CD4-positive, alpha-beta T cell treated with Interleukin-10 for 1 hour (primary cell): Measurements from ENCODE around the gene SMIM3.
"Not testable (repeated sequence)": the region's sequence is repeated elsewhere in the genome, so short reads cannot be mapped to it uniquely, and the experiment has no call there.

Experiments
- DNase-seq: peaks from one replicate; pipeline ENCODE4 v3.0.0-alpha.2; 2020

SMIM3 gene

GRCh38 chr5:150765799-150766169, 12.8 kb upstream of the SMIM3 start:
- DNase-seq = no peak

DNA sequence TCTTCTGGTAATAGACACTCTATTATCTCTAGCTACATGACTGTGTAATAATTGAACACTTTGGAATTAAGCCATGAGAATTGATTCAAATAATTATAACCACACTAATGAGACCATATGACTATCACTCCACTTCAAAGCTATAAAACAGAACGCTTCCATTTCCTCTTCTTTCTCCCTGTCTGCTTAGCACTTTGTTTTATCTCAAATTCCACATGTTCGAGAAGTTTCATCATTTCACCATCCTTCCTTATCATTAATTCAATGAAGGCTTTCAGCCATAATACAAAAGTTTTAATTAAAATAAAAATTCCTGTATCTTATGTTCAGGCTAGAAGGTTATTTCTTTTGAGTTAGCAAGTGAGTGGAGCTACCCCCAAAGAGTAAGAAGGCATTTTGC, 12.3 kb upstream of the SMIM3 start:
- DNase-seq = no peak

DNA sequence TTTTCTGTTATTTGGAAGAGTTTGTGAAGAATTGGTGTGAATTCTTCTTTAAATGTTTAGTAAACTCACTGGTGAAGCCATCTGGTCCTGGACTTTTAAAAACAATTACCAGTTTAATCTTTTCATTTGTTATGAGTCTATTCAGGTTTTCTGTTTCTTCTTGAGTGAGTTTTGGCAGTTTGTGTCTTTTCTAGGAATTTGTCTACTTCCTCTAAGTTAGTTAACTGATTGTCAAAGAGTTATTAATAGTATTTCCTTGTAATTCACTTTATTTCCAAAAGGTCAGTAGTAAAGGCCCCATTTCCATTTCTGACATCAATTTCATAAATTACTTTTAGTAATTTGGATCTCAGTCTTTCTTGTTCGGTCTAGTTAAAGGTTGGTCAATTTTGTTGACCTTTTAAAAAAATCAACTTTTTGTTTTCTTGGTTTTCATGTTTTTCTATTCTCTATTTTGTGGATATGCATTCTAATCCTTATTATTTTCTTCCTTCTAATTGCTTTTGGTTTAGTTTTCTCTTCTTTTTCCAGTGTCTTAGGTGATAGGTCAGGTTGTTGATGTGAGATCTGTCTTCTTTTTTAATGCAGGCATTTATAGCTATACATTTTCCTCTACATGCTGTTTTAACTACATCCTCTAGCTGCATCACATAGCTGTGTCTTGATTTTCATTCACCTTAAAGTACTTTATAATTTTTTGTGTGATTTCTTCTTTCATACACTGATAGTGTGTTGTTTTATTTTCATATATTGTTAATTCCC, 7.3 kb upstream of the SMIM3 start:
- DNase-seq = no peak

- DNase-seq = no peak
Observed at GRCh38 chr5:150774145-150774544, 4.4 kb upstream of the SMIM3 start.

DNA sequence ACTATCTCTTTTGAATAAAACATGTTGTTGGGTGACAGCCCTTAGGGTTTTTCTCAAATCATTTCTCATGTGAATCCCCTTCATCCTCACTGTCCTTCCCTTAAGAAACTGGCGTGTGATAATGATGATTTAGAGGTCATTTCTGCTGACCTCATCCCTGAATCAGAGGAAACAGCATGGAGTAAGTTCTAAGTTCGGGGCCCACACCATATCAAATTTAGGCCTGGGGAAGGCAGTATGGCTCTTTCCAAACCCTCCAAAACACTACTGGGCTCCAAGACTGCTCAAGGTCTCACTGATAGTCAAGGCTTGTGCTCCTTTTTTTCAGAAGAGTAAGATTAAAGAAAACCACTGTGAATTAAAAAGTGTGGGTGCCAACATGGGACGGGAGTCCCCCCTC, 872 bp upstream of the SMIM3 start:
- DNase-seq = no peak

DNA sequence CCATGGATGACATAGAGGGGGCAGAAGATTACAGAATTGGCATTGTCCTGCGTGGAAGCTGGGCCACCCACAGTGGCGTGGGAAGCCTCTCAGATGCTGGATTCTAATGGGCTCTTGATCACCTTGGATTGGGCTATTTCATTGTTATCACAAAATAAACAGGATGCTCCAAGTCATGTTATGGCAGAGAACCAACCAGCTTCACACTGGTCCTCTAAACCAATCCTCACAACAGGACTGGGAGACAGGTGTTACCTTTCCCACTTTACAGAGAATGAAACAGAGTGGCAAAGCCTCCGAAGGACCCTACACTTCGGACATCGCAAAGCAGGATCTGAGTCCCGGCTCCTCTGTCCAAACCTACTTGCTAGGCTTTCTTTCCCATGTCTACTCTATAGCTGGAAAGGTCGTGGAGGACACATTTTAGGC, 455 bp upstream of the SMIM3 start:
- DNase-seq = no peak

GRCh38 chr5:150779397-150780186, 1.0 kb downstream of the SMIM3 start:
- no peak for DNase-seq

DNA sequence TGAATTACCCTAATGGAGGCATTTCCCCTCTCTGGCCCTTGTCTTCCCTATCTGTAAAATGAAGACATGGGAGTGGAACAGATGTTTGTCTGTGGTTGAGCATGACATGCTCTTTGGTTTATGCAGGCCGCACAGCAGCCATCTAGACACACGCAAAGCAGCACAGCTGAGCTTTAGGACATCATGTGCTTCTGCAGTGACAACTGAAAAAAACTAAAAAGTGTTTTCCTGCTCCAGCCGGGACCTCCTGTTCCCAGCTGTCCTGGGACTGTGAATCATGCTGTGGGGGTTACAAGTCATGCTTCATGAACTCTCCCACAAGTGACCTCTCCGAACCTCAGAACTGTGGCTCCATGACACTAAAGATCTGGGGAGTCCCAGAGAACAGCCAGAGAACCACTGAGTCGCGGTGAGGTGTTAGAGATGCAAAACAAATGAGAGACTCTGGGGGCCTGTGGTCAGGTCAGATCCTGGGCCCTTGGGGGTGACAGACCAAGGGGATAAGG, 1.7 kb downstream of the SMIM3 start:
- no peak for DNase-seq

DNA sequence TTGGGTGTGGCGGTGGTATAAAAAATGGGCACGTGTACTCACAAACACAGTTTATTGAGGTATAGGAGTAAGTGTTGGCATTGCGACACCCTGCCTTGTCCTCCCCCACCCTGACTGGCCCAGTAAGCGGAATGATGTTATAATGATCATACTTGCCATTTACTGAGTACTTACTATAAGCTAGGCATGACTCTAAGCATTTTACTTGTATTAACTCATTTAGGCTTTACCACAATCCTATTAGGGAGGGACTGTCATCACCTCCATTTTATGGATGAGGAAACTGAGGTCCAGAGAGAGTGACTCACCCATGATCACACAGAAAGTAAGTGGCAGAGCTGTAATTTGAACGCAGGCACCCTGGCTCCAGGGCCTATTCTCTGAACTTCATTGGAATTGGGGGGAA, 2.3 kb downstream of the SMIM3 start:
- DNase-seq = no peak

GRCh38 chr5:150781706-150782614, 3.4 kb downstream of the SMIM3 start:
- no peak for DNase-seq

GRCh38 chr5:150782850-150783249, 4.3 kb downstream of the SMIM3 start:
- no peak for DNase-seq

GRCh38 chr5:150783422-150783928, 4.9 kb downstream of the SMIM3 start:
- DNase-seq = peak; percentile 79

DNA sequence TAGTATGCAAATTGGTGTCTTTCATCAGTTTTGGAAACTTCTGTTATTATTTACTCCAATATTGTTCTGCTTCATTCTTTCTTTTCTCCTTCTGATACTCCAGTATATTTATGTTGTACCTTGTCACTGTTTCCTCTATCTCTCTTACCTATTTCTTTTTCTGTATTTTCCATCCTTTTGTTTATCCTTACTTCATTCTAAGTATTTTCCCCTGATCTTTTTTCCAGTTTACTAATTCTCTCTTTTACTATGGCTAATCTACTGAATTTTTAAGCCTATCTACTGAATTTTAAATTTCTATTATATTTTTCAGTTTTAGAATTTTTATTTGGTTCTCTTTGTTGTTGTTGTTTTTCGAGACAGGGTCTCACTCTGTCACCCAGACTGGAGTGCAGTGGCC, 7.4 kb downstream of the SMIM3 start:
- no peak for DNase-seq

DNA sequence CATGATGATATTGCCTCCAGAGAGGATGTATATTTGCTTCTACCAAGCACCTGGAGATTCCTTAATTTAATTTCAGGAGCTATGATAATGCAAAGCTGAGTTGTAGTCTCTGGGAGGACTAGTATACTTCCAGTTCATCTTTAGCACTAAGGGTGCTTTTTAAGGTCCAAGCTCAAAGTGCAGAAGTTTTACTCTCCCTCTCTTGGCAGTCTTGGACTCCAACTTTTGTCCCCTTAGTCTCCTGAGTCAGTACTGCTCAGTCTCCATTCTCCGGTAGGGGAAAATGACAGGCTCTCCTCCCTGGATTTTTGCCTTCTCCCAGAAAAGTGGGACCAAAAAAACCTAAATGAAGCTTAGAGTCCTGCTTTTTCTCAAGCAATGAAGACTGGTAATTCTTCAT, 8.3 kb downstream of the SMIM3 start:
- no peak for DNase-seq

- DNase-seq = no peak
Observed at GRCh38 chr5:150787656-150788055, 9.1 kb downstream of the SMIM3 start.

DNA sequence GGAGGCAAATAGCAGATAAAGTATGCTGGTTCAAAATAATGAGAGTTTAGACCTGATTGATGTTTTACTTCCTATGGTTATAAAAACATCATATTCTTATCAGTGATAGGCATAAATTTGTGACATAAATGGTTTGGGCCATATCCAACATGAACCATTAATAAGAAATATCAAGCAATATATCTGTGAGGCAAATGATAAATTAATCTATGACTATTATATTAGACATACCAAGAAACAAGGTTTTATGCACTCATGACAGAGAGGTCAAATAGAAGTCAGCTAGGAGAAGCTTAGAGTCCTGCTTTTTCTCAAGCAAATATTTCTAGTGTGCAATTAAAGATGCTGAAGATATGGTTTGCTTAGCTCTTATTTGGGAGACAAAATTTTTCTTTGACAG, 10.4 kb downstream of the SMIM3 start:
- no peak for DNase-seq

DNA sequence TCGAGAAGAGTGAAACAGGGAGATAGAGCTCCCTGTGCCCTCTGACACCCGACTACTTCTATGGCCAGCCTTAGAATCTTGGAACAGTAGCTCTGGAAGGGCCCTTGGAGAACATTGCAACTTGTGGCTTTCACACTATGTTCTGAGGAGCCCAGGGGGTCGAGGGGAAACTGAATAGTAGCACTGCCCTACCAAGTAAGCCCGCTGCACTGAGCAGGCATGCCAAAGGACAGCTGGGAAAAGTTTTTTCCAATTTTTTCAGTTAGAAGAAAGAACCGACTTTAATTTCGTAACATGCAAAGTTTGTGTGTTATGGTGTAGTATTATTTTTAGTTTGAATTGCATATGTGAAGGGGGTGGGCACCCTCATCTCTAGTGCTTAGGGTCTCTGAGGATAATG, 10.9 kb downstream of the SMIM3 start:
- no peak for DNase-seq

DNA sequence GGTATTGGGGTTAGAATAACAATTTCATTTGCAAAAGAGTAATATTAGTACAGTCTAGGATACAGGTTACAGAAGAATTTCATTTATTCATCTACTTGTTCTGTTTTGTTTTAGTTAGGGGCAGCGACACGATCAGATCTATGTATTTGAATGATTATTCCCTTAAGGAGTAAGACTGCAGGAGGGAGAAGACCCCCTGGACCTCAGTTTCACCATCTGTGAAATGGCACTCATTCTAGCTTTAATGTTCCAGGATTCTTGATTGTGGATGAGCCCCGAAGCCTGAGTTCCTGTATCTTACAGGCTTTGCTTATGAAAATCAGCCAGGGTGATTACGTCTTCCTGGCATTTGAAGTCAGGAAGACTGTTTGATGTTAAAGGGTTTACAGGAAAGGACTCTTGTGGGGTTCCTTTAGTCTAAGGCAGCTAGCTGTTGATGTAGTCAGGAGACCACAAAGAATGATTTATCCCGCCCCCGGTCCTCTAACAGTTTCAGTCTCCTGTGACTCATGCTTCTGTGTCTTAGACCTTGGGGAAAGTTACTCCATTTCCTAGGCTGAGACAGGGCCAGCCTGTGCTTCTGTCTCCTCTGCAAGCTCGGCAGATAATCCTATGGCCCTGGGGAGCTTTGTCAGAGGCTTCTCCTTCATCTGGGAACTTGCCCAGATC, 11.5 kb downstream of the SMIM3 start:
- peak; percentile 62 for DNase-seq

DNA sequence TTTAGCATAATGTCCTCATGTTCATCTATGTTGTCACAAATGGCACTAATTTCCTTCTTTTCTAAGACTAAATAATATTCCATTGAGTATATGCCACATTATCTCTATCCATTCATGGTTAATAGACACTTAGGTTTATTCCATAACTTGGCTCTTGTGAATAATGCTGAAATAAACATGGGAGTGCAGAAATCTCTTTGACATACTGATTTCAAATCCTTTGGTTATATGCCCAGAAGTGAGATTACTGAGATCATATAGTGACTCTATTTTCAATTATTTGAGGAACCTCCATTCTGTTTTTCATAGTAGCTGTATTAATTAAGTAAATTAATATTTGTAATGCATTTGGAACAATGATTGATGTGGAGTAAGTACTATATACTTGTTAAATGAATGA, 13.0 kb downstream of the SMIM3 start:
- no peak for DNase-seq

DNA sequence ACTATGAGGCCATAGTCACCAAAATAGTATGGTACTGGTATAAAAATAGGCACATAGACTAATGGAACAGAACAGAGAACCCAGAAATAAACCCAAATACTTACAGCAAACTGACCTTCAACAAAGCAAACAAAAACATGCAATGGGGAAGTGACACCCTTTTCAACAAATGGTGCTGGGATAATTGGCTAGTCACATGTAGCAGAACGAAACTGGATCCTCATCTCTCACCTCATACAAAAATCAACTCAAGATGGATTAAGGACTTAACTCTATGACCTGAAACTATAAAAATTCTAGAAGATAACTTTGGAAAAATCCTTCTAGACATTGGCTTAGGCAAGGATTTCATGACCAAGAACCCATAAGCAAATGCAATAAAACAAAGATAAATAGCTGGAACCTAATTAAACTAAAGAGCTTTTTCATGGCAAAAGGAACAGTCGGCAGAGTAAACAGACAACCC, 14.9 kb downstream of the SMIM3 start:
- DNase-seq = not testable (repeated sequence)

DNA sequence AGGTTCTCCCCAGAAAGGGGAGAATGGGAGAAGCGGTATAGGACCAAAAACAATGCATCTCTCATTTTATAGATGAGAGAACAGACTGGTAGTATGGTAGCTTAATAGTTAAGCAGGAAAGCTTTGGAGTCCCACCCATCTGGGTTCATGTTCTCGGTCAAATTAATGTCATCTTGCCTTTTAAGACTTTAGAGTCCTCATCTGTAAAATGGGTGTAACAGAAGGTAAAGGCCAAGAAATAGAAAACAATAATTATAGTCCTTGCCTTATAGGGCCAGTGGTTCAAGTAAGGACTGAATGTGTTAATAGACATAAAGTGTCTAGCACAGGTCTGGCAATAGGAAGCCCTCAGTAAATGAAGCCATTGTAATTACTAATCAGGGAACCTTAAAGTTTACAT, 16.4 kb downstream of the SMIM3 start:
- DNase-seq = no peak

DNA sequence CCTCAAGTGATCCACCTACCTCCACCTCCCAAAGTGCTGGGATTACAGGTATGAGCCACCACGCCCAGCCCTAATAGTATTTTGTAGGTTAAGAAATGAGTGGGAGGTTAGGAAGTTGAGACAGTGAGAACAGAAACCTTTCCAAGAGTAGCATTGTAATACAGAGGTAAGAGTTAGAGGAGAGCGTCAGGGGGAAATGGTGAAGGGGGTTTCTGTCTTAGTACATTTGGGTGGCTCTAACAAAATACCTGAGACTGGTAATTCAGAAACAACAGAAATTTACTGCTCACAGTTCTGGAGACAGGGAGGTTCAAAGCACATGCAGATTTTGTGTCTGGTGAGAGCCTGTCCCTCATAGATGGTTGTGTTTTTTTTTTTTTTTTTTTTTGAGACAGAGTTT, 18.8 kb downstream of the SMIM3 start:
- no peak for DNase-seq
